Right kidney (tissue), 1 donor: ENCODE results near the gene NTRK2.

ENCODE experiments used
- DNase-seq: peaks from one replicate; pipeline ENCODE4 v3.0.0-alpha.2; 2016

Gene NTRK2

DNA sequence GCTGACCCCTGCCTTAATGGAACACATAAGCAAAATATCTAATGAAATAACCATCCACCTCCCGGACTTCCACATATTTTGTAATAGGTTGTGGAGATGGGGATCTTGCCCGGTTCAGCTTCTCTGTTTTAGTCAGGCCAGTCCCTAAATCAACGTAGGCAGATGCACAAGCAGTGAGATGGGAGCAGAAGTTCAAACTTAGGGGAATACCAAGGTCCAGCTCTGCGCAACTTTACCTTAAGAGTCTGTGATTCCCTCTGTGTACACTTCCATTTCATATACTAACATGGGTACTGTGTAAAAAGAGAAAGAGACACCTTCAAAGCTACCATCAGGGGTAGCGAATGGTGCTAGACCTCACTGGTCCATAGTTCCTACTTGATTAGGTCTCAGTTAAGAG is 110.9 kb downstream of the NTRK2 start:
- no peak for DNase-seq

DNA sequence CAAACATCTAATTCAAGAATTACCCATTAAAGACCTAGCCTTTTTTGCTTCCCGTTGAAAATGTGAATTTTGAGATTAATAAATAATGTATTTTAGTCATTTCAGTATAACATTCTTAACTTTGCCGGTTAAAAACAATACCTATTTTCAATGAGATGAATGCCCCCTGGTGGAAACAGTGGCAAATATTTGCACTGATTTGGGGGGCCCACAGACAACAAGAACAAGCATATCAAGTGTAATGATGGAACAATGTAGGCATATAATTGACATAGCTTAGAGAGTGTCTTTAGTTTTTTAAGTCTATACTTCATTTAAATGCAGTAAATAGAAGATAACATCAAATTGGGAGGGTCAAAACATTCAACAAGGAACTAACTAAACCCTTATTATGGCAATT is 111.9 kb downstream of the NTRK2 start:
- no peak for DNase-seq

DNA sequence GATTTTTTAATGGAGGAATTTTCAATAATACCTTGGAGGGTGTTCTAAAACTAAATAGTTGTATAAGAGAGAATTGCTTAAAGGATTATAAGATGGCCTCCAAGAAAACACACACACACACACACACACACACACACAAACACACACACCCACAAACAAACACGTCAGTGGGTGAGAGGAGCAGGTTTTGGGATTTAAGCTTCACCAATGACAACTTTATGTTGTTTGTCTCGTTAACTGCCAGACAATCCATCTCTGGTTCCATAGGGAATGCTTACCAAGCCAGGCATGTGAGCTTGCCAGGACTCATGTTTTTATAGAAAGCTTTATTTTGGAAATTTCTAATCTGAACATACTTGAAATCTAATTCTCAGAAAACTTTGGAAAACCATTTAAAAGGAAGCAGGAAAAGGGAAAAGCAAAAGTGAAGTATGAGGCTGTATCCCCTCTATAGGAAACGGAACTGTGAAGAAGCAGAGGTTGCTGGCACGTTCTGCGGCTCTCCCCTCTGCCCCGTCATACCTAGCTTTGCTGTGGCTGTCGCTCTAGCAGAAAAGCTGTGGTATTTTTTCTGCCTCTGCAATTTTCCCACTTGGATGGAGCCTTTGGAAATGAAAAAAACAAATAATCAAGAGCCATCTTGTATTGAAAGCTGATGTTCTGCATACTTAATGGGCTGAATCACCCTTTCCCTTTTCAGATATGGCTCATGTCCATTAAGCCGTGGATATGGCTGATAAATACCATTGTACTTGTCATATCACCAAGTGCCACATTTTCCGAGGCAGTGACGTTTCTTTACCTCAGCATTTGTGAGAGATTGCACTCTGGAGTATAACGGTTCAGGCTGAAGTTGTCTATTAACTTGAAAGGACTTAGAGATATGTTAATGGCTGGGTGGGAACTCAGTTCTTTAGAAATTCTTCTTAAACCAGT is 112.7 kb downstream of the NTRK2 start:
- no peak for DNase-seq

DNA sequence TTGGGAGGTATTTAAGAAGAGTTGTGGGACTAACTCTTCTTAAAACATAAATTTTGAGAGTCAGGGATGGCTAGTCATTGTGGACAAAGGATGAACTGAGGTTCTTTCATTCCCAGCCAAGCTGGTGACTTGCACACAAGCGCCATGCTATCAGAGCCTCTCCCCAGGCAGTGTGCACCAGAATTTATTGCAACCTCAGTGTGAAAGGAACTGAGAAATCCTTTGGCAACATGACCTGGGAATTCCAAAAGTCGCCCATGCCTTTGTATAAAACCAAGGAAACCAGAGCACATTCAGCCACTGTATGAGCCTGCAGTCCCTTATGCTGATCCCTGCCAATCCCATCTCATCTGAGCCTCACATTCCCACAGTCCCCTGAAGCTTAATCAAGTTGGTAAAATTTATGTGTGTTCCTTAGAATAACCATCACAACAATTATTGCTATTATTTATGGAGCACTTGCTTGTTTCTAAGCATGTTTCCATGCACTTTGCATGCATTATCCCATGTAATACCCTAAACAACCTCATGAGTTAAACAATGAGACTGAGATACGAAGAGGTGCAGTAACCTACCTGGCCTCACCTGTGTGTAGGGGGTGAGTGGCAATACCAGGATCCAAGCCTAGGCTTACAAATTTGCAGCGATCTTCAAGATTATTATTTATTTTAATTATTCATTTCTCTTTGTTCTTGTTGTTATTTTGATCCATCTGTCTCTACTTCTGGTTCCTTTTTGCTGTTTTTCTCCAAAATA is 116.4 kb downstream of the NTRK2 start:
- DNase-seq = no peak

DNA sequence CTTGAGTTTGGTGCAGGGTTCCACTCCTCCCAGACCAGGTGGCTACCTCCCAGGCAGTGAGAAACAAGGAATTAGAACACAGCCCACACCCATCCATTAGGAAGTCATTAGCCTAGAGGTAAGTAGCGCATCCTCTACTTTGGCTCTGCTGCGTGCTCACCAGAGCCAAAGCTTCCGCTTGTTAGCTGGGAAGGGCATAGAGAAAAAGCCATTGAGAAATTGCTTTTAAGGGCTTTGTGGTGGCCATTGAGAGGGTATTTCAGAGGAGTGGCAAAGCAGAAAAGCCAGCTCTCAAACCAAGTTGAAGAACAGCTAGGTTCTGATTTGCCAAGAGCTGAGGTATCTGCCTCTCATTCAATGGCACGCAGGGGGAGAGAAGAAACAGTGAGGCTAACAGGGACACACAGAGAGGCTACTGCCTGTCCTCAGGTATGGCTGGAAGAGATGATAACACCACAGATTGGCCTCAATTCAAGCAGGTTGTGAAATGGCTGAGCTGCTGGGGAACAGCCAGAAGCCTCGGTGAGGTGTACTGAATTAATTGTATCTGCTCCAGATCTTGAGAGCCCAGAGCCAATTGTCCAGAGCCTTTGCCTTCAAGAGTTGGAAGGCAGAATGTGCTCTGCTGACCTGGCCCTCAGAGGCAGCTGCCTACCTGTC is 119.4 kb downstream of the NTRK2 start:
- DNase-seq = no peak

DNA sequence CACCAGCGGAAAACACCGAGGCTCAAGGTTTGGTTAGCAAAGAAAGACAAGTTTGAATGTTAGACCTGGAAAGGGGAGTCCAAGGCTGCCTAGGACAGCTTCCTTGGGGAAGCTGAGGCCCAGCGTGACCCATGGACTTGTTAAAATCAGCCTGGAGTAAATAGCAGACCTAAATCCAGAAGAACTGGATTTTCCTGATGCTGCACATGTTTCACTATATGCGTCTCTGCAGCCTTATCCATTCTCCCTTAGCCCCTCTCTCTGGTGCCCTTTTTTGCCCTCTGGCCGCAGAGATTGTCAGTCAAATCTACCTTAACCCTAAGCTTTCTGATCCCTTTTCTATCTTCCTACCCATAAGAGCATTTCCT is 119.9 kb downstream of the NTRK2 start:
- no peak for DNase-seq

DNA sequence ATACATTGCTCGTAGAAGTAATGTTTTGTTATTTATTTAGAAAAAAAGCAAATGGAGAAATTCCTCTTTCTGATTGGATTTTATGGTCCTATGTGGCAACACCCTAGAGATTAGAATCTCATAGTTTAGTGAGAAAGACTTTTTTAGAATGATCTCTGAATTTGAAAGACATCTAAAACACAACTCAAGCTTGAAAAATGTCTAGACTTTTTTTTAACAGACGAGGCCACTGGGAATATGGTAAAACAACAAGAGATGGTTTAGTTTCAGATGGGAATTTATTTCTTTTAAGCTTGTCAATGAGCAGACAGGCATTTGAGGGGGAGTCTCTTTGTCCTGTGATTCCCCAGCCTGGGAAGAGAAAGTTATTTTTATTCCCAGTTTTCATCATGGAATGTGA is 122.1 kb downstream of the NTRK2 start:
- no peak for DNase-seq

DNA sequence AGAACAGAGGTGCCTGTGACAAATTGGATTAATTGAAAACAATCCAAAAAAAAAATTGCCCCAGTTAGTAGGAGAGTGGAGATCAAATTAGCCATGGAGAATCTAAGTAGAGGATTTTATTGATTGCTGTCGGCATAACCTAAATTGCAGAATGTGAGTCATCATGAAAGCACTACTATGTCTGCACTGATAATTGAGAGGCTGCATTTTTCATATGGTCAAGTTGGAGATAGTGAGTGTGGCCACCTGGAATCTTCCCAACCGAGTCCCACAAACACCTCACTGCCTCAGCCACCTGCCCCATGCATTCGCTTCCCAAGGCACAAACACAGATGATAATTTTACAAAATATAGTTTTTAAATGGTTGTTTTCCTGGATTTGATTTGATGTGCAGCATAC is 123.7 kb downstream of the NTRK2 start:
- DNase-seq = no peak

DNA sequence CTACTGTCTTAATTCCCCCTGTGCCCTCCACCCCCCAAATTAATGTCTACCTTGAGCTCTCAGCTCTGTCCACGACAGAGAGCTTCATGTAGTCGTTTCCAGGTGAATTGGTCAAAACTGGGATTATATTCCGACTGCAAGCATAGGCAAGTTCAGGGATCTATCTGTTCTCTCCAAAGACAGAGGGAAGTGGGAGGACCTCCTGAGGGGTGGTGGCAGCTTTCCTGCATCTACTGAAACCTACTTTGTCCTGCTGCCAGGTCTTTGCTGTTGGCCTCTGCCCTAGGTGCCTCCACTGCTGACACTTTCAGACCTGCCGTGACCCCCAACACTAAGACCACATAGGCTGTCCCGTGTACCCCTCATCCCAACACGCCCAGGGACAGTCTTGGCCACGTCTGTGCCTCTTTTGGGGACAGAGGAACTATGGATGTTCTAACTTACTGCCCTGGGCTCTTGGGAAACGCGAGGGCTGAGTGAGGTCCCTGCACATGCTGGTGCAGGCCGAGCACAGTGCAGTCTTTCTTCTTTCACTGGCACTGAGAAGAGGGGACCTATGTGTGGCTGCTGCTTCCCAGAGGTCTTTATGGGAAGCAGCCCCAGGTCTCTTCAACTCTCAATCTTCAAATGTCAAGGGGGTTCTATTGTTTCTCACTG is 125.6 kb downstream of the NTRK2 start:
- no peak for DNase-seq

DNA sequence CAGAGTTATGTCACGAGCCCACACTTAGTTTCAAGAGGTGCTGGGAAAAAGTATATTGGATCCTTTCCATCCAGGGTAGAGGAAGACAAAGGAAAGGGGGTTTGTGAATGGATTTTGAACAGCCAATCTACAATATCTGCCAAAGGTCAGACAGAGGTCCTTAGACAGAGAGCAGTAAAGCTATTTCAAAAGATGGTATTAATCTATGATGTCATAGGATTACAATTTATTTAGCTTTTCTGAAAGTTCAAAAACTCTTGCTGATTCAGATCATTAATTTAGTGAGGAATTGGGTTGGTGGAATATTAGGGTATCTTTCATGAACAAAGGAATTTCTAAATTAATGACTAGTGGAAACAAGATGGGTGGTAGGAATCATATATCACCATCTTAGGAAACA is 126.9 kb downstream of the NTRK2 start:
- no peak for DNase-seq

DNA sequence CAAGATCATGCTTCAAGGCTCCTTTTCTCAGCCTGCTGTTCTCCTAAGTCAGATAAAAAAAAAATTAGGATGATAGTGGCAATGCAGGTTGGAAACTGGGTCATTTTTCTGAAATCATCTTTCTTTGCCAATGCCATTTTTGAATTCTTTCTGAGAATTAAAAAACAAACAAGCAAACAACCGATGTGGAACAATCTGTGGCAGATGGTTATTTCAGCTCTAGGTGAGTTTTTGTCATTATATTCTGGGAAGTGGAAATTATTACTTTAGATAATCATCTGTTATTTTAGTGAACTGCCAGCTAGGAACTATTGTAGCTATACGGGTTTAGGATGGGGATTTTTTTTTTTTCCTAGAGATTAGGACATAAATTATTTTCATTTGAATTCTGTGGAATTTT is 129.7 kb downstream of the NTRK2 start:
- no peak for DNase-seq

DNA sequence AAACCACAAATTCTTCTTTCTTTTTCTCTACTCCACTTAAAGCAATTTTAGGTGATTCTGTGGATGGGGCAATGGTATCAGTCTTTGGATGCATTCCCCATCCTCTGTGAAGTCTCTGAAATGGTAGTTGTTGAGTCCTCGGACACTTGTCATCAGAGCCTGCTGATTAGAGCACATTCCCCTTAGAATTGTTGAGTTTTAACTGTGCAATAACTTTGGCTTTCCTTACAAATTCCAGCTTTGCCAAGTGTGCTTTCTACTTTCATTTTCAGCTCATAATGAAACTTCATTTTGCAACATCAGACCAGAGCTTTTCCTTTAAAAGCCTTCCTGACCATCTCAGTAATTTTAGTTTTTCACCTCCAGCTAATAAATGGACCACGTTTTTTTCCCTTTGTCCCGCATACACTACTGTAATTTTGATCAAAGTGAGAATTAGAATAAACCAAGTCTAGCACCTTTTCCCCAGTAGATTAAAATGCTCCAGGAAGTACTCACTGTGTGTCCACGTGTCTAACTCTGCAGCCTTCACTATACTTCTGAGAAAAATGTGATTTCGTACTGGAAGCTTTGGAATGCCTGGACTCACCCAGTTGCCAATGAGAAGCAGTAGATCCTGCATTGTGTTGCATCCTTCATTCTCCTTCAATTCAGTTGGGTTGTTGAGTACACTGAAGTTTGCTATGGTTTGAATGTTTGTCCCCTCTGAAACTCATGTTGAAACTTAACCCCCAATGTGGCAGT is 135.6 kb downstream of the NTRK2 start:
- DNase-seq = no peak

DNA sequence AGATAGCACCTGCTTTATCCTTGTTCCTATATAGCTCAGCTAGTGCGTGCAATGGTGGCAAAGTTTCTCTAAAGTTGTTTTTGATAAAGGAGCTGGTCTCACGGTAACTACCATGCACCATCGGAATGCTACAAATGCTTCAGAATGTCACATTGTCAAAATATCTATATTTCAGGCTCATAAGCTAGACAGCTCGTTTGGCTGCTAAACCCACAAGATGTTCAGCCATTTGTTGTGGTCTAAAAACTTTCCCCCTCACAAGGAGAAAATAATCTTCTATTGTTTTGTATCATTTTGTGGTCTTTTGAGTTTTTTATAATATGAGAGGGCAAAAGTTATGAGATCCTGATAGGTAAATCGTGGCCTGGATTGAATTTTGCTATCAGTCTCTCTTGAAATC is 137.9 kb downstream of the NTRK2 start:
- DNase-seq = no peak

DNA sequence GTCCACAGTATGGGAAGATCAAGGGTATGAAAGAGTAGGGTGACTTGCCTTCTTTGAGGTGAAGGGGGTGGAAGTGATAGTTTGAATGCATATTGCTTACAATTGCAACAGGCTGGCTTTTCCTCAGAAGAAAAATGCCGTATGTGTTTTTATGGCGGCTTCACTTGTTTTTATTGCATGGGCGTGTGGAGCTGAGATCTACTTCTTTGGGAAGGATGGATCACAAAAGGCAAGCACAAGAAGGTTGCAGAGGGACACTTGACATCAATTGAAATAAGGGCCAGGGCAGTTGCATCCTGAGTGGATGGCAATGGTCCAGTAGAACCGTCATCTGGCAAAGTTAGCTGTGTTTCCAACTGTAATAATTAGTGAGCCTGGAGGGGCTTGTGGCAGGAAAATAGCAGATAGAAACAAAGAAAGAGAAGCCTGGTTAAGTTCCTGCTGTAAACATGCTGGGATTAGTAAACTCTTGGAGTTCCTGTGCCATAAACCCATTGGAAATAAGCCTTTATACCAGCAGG is 138.4 kb downstream of the NTRK2 start:
- no peak for DNase-seq

DNA sequence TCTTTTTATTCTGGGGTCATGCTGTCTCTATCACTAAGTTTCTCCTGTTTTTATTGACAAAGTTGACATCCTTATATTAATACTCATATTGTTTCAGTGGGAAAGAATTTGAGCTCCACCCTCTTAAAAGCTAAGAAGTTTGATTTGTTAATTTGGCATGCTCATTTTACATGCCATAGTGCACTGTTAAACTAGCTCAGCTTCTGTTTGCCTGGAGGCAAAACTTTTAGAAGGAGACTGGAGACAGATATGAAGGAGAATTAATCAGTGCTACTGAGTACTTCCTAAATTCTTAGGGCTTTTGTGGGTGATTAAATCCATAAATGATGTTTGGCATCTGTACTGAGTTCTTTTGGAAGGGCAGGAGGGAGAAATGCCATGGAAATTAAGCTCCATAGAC is 138.9 kb downstream of the NTRK2 start:
- DNase-seq = no peak

DNA sequence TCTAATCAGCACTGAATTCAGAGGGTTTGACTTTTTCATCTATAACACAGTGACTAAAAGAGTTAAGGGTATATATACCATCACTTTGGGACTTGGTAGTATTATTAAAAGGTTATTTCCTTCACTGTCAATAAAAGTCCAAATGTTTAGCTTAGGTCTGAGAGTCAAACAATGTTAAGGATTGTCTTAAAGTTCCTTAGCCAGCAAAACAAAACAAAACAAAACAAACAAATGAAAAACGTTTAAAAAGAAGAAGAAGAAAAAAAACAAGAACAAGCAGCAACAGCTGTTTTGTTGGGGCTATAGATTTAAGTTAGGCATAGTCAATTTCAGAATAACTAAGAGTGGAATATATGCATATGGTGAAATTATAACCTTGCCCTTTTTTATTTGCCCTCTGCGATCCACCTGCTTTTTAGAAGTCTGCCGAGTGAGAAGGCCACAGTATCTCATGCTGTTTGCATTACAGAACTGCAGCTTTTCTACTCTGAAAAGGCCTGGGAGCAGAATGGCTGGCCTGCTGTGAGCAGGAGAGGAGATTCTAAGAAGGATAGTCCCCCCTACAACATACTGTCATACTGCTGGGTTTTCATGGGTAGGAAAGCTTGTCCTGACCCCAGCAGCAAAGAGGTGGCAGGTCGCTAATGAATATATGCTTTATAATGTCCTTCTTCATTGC is 141.7 kb downstream of the NTRK2 start:
- DNase-seq = no peak

DNA sequence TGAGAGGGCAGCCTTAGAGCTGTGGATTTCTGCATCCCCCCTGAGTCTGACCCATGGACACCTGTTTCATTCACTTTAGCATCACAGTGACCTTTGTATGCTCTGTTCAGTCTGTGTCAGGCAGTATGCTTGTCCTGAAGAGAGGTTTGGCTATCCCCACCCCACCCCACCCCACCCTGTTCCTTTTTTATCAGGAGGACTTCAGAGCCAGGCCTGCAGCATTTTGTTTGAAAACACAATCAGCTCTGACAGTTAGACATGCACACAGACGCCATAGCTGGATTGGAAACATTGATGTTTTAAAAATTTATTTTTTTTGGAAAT is 142.2 kb downstream of the NTRK2 start:
- DNase-seq = no peak

DNA sequence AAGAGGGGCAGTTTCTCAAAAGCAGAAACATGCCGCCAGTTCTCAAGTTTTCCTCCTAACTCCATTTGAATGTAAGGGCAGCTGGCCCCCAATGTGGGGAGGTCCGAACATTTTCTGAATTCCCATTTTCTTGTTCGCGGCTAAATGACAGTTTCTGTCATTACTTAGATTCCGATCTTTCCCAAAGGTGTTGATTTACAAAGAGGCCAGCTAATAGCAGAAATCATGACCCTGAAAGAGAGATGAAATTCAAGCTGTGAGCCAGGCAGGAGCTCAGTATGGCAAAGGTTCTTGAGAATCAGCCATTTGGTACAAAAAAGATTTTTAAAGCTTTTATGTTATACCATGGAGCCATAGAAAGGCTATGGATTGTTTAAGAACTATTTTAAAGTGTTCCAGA is 142.8 kb downstream of the NTRK2 start:
- DNase-seq = no peak

DNA sequence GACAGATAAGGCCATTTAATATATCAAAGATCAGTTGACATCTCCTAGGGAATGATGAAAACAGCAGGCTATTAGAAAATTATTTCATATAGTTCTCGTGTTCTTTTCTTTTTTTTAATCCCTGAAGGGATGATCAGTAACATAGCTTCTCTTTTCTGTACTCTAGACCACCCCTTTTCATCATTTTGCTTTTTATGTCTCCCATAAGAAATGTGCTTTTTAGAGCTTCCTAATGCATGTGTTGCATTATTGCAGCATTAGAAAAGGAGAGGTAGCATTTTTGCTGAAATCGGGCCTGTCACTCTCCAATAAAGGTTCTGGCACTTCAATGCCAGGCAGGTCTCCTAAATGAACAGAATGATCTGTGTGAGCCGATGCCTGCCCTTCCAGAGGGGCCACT is 143.3 kb downstream of the NTRK2 start:
- no peak for DNase-seq

DNA sequence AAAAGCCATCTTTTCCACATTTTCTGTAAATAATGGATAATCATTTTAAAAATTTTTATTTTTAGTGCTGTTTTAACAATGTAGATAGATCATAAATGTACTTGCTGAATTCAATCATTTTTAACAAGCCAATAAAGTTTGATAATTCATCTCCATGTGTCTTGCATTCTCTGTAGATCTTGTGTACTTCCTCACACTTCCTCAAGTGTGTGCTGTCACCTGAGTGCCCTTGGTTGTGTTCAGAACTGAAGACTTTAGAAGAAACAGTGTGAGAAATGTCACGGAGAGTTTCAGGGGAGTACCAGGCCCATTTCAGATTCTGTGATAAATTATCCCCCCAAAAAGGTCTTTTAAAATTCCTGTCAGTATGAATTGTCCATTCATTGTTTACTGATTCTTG is 146.0 kb downstream of the NTRK2 start:
- DNase-seq = no peak

DNA sequence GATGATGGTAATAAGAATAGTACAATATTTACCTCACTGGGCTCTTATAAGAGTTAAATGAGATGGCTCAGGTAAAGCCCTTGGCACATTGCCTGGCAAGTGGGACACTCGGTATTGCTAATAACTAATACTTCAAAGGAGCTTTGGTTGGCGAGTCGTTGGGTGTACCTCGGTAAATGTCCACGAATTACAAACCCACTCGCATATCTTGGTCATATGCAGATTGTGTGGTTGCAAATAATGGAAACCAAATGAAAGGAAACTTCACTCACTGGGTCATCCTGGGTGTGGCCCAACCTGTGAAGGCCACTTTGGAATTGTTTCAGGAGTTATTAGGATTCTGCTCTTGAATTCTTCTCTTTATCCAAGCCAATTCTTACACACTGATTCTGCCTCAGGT is 147.5 kb downstream of the NTRK2 start:
- DNase-seq = no peak
